HepG2 (cell line): ENCODE data around the gene COL5A1.

Source experiments
- CEBPB ChIP-seq: IDR thresholded peaks from 2 replicates; pipeline ENCODE4 v1.6.1; 2011; ENCODE audit warnings: low read depth, low read length, improper control_type of control experiment, borderline replicate concordance
- RFX5 ChIP-seq: IDR thresholded peaks from 2 replicates; pipeline ENCODE4 v1.6.1; 2011; ENCODE audit warnings: low read depth, low read length, improper control_type of control experiment
- ZNF207 ChIP-seq: fragments of 450-650 bp; IDR thresholded peaks from 2 replicates; pipeline ENCODE4 v1.6.1; 2016; ENCODE audit warnings: antibody characterized with exemption, borderline replicate concordance
- ZNF253 ChIP-seq: sonication (generic); formaldehyde crosslinking; IDR thresholded peaks from 2 replicates; pipeline ENCODE4 v1.8.0; 2022; ENCODE audit warnings: mild to moderate bottlenecking, missing genetic modification reagents, borderline replicate concordance
- ZNF839 ChIP-seq: sonication (generic); formaldehyde crosslinking; IDR thresholded peaks from 2 replicates; pipeline ENCODE4 v1.4.0; 2020; ENCODE audit warnings: missing genetic modification reagents, mild to moderate bottlenecking, borderline replicate concordance
- TF ChIP-seq, protein P1 (sequence below): sonication (generic); formaldehyde crosslinking; IDR thresholded peaks from 2 replicates; pipeline ENCODE4 v1.4.0; 2020; ENCODE audit warnings: missing genetic modification reagents

DNA sequence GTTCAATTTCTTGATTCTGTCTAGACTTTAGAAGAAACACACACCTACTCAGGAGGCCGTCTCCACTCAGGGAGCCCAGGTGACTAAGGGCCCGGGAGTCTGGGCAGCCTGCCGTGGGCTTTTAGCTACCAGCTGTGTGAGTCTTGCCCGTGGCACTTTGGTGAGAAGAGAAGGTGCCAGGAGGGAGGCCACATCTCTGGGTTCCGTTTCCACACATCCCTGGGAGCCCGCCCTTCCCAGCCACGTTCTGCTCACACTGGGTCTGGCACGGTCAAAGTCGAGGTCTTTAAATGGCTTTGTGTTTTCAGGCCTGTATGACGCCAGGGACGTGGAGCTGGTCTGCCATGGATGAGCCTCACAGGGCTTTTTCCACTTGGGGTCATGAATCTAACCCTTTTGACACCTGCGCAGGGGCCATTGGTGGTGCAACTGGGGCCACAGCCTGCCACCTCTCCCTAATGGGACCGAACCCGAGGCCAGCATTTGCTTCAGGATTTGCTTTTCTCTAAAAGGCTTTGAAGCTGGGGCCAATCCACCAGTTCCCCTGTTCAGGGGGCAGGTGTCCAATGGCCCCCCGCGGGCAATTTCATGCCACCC is 221.8 kb downstream of the COL5A1 start:
- TF ChIP-seq ZNF253 (CRISPR knock-in tag) (no peak), RFX5 (no peak), ZNF207 (no peak), ZNF839 (CRISPR knock-in tag) (no peak), CEBPB (no peak)
- TF ChIP-seq, protein P1, sequence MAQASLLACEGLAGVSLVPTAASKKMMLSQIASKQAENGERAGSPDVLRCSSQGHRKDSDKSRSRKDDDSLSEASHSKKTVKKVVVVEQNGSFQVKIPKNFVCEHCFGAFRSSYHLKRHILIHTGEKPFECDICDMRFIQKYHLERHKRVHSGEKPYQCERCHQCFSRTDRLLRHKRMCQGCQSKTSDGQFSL (CRISPR knock-in tag) = no peak
